ENCODE results near the gene APEX1.

The APEX1 gene

DNA sequence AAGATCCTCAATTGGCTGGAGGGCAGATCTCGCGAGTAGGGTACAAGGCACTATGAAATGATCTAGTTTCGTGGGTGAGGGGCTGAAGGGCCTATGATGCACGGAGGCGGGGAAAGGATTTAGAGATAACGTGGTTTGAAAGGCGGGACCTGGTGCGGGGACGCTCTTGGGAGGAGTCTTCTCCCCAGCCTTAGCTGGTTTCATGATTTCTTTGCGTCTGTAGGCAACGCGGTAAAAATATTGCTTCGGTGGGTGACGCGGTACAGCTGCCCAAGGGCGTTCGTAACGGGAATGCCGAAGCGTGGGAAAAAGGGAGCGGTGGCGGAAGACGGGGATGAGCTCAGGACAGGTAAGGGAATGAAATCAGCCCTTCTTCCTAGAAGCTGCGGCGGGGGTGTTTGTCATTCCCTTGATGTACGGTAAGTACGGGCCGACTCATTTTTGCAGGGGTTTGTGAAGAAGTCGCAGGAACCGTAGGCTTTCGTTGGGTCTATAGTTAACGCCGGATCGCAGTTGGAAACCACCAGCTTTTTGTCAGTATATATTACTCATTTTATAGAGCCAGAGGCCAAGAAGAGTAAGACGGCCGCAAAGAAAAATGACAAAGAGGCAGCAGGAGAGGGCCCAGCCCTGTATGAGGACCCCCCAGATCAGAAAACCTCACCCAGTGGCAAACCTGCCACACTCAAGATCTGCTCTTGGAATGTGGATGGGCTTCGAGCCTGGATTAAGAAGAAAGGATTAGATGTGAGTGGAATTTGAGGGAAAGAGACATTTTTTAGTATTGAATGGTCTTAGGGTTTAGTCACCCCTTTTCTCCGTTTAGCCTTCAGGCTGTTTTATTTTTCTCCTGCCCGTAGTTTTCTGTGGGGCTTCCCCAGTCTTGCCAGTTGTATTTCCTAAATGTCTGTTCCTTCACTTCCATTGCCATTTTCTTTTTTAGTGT, 602 bp downstream of the APEX1 start:
- peak; percentile 82 for TF ChIP-seq GATA2 (IDR thresholded peaks at IDR 0.05; ENCODE audit: low read depth, low read length)
- TF ChIP-seq GATA3 (IDR thresholded peaks at IDR 0.05; ENCODE audit: low read depth, low read length), result no peak

GRCh38 chr14:20456971-20457370, 1.9 kb downstream of the APEX1 start:
- TF ChIP-seq GATA3 (IDR thresholded peaks at IDR 0.05; ENCODE audit: low read depth, low read length) (no peak), GATA2 (IDR thresholded peaks at IDR 0.05; ENCODE audit: low read depth, low read length) (no peak)

GRCh38 chr14:20458031-20458789, 3.2 kb downstream of the APEX1 start:
- TF ChIP-seq GATA2 (IDR thresholded peaks at IDR 0.05; ENCODE audit: low read depth, low read length) (no peak), GATA3 (IDR thresholded peaks at IDR 0.05; ENCODE audit: low read depth, low read length) (no peak)

GRCh38 chr14:20460458-20461224, 5.6 kb downstream of the APEX1 start:
- TF ChIP-seq GATA2 (IDR thresholded peaks at IDR 0.05; ENCODE audit: low read depth, low read length), result no peak
- no peak for TF ChIP-seq GATA3 (IDR thresholded peaks at IDR 0.05; ENCODE audit: low read depth, low read length)

GRCh38 chr14:20461225-20462141, 6.5 kb downstream of the APEX1 start, which contains the start of gene PIP4P1:
TSS of gene PIP4P1 (minus strand) at chr14:20461434. CDS start at chr14:20461325, 109 bp downstream.
- no peak for TF ChIP-seq GATA3 (IDR thresholded peaks at IDR 0.05; ENCODE audit: low read depth, low read length)
- no peak for TF ChIP-seq GATA2 (IDR thresholded peaks at IDR 0.05; ENCODE audit: low read depth, low read length)

DNA sequence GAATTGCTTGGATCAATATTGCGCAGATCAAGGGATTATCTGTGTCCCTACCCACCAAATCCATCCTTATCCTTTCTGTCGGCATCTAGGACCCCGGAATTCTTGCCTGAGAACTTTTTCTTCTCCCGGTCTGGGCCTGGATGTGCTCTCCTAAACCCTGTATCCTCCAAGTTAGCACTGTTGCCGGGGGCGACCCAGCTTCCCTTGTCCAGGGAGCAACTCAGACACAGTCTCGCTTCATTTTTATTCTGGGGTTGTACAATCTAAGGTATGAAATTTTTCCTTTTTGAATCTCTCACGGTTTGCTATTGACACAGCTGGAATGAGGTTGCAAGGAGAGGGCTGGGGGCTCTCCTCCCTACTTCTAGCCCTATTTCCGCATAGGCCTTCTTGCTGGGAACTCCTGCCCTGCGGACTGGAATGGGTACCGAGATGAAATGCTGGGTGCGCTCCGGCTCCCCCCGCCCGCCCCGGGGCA, 13.8 kb downstream of the APEX1 start:
- no peak for TF ChIP-seq GATA3 (IDR thresholded peaks at IDR 0.05; ENCODE audit: low read depth, low read length)
- no peak for TF ChIP-seq GATA2 (IDR thresholded peaks at IDR 0.05; ENCODE audit: low read depth, low read length)

DNA sequence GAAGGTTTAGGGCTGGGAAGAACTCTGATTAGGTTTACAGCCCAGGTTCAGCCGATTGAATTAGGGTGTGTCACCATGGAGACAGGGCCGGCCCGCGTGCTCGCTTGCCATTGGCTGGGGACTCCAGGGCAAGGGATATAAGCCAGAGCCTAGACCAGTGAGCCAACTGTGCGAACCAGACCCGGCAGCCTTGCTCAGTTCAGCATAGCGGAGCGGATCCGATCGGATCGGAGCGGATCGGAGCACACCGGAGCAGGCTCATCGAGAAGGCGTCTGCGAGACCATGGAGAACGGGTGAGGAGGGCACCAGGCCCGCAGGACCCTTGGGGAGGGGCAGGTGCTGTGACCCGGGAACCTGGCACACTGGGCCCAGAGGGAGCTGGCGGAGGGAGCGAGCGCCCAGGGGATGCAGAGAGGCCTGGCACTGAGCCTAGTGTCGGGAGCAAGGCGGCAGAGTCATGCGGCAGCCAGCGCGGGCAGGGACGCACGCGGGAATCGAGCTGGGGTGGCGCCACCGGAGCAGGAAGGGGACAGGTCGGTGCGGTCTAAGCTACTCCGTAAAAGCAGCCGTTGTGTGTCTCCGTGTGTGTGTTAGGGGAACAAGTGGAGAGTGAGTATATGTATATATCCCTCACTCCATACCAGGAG, 14.3 kb downstream of the APEX1 start, which contains the start of gene PNP:
Gene PNP, plus strand, starts transcription at position 165 of the 648 bp plus-strand sequence. Its CDS starts 119 bp downstream, at position 284.
- TF ChIP-seq GATA3 (IDR thresholded peaks at IDR 0.05; ENCODE audit: low read depth, low read length) (no peak), GATA2 (IDR thresholded peaks at IDR 0.05; ENCODE audit: low read depth, low read length) (peak; percentile 32; the same call in 1 of the 2 replicates)

DNA sequence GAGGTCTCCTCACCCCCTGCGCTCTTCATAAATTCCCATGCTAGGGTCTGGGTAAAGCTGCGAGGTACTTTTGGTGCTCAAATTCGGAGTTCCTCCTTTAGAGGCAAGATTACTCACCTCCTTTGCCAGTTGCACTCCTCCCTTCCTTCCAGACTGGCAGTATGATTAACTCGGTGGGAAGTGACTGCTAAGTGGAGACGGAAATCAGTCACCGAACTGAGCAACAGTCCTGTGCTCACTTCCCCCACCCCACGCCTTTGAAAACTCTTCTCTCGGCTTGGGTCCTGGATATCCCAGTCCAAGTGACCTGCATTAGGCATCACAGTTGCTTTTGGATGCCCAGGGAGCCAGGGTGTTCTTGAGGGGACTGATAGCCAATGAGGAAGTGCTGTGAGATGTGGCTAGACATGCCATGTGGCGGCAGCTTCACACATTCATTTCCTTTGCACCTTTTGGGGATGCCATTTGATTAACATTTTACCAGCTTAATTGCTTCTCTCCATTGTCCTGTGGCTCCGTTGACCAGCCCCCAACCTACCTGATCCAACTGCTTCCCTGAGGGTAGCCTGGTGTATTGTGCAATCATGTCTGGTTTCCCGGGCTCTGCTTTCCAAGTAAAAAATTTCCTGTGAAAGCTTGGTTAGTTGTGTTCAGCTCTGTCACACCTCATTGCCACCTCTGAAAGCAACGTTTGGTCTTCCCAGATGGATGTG, 15.0 kb downstream of the APEX1 start:
- TF ChIP-seq GATA3 (IDR thresholded peaks at IDR 0.05; ENCODE audit: low read depth, low read length), result no peak

GRCh38 chr14:20470603-20470901, 15.5 kb downstream of the APEX1 start:
- no peak for TF ChIP-seq GATA2 (IDR thresholded peaks at IDR 0.05; ENCODE audit: low read depth, low read length)
- no peak for TF ChIP-seq GATA3 (IDR thresholded peaks at IDR 0.05; ENCODE audit: low read depth, low read length)

- TF ChIP-seq GATA3 (IDR thresholded peaks at IDR 0.05; ENCODE audit: low read depth, low read length) (no peak), GATA2 (IDR thresholded peaks at IDR 0.05; ENCODE audit: low read depth, low read length) (no peak)
These were observed 17.6 kb downstream of the APEX1 start for GRCh38 chr14:20472536-20473169.

- TF ChIP-seq GATA2 (IDR thresholded peaks at IDR 0.05; ENCODE audit: low read depth, low read length) (no peak), GATA3 (IDR thresholded peaks at IDR 0.05; ENCODE audit: low read depth, low read length) (no peak)
These were observed 21.8 kb downstream of the APEX1 start for GRCh38 chr14:20476776-20477175.

Data from SH-SY5Y (cell line).